CD4-positive, alpha-beta T cell treated with Interleukin-1 beta for 1 hour (primary cell): ENCODE results near the gene DCAF8L1.
"Not testable (repeated sequence)": the region's sequence is repeated elsewhere in the genome, so short reads cannot be mapped to it uniquely, and the experiment has no call there.

Experiments used
- DNase-seq, 2 donors: peaks; one replicate each; pipeline ENCODE4 v3.0.0-alpha.2; 2020 to 2022

DCAF8L1 gene

DNA sequence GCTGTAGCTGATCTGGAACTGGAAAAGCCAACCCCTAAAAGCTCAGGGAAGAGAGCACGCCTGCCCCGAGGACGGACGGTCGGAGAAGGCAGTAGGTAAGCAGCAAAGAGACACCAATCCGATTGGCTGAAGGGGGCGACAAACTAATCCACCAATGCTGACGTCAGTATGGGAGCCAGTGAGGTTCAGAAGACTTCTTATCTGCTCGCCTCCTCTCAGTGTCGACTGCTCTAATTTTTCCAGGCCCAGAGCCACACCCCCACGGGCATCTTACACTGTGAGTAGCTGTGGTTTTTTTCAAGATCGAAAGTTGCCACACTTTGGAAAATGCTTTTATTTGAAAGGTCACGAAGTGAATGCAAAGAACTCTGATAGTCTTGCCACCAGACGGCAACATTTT lies at the start of gene DCAF8L1:
TSS of gene DCAF8L1 (minus strand) at position 101 of the 400 bp plus-strand sequence. CDS start 115 bp downstream, outside the sequence.
- DNase-seq = no peak

DNA sequence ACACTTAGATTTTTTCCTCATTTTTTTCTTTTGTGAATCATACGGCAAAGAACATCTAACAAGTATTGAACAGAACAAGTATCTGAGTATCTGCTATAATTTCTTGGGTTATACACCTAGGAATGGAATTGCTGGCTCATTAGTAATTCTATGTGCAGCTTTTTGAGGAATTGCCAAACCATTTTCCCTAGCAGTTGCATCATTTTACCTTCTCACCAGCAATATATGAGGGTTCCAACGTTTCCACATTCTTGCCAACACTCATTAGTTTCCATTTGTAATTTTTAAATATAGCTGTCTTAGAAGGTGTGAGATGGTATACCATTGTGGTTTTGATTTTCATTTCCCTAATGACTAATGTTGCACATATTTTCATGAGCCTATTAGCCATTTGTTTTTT lies 41.1 kb upstream of the DCAF8L1 start:
- no peak for DNase-seq

DNA sequence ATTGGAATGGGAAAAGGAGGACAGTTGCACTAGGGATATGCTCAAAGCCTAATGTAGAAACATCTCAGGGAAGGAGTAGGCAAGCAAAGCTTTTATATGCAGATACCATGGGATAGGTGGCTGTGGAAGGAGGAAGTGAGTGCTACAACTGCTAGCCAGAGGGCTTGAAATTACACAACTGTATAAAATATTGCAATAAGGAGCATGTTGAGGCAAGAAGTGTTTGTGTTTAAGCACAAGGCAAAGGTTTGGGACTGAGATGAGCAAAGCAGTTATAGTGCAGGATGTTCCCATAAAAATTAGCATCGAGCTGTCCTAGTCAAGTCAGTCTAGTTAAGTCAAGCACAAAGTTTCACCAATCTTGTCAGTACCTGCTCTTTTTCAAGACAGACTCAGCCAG lies 35.6 kb upstream of the DCAF8L1 start:
- DNase-seq = no peak

DNA sequence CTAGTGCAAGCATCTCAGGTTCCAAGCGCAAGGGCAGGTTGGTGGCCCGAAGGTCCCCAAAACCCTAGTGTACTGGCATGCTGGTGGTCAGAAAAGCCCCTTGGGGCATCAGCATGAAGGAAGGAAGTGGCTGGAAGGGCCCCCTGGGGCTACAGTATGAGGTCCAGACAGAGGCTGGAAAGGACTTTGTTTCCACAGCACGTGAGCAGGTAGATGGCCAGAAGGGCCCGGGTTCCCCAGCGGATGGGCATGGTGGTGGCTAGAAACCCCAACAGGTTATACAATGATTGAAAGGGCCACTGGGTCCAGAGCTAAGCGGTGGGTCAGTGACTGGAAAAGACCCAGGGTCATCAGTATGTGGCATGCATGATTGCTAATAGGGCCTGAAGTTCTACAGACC lies 34.7 kb upstream of the DCAF8L1 start:
- no peak for DNase-seq

DNA sequence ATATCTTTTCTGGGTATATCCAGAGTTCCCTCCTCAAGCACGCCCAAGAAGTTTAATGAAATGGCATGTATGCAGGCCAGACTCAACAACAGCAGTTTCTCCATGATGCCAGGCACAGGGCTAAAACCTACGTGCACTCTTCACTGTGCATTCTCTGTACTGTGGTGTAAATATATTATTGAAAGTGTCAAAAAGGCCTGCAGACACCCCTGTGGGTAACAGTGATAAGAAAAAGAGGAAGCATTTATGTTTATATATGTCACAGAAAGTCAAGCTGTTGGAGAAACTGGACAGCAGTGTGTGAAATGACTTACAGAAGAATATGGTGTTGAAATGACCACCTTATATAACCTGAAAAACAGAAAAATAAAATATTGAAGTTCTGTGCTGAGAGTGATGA lies 29.6 kb upstream of the DCAF8L1 start:
- DNase-seq = no peak

DNA sequence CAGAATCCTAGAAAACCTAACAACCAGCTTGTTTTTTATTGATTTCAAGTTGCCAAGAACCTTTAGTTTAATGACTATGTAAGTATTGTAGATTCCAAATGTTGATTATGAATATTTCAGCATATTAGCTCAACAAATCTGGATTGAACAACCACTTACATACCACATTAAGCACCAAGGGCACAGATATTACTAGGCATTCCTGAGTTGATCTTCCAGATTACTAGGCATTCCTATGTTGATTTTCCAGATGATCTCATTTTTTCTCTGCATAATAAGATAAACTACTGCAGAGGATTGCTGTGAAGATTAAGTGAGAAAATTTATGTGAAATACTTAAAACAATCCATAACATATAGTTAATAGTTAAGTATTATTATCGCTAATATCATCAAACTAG lies 17.4 kb upstream of the DCAF8L1 start:
- DNase-seq = no peak

DNA sequence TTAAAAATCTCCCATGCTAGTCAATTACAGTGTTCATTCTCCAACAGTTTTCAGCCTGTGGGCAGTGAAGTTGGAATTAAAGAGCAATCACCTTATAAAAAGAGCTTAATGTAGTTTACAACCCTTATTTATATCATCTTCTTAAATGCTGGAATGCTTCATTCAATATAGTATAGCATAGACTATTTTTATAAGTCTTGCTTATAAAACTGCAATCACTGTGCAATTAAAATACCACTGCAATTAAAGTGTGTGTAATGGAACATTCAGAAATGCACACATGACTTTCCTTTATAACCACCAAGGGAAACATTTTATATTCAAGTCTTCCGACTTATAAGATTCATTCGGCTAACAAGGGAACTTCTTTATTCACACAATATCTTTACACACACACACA lies 16.4 kb upstream of the DCAF8L1 start:
- DNase-seq = no peak

DNA sequence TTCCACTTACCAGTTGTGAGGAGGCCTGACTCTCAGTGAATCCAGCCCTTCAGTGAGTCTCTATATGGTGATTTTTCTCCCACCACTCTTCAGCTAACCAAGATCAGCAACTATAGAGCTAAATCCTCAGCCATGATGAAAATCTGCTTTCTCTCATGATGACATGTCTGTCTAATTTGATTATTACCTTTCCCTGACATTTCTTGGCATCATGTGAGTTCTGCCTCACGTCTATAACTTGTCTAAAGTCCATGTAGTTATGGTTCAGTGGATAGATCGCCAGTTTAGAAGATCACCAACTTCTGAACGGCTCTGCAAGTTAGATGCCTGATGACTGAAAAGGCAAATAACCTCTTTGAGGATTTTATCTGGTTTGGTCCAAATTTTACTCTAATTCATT lies 14.9 kb upstream of the DCAF8L1 start:
- DNase-seq = no peak

DNA sequence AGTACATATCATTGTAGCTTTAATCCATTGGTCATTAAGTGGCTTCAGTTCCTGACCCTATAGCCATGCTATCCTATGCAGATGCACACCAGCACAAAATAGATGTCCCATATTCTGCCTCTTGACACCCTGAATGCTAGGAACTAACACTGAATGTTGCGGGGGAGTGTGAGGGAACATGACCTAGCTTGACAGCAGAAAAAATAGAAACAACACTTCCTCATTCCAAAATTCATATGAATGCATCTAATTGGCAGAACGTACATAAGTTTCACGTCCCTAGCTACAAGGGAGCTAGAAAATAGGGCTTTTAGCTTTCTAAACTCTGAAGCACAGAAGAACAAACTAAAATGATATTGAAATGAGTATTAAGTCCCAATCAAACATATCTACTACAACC lies 14.4 kb upstream of the DCAF8L1 start:
- no peak for DNase-seq

DNA sequence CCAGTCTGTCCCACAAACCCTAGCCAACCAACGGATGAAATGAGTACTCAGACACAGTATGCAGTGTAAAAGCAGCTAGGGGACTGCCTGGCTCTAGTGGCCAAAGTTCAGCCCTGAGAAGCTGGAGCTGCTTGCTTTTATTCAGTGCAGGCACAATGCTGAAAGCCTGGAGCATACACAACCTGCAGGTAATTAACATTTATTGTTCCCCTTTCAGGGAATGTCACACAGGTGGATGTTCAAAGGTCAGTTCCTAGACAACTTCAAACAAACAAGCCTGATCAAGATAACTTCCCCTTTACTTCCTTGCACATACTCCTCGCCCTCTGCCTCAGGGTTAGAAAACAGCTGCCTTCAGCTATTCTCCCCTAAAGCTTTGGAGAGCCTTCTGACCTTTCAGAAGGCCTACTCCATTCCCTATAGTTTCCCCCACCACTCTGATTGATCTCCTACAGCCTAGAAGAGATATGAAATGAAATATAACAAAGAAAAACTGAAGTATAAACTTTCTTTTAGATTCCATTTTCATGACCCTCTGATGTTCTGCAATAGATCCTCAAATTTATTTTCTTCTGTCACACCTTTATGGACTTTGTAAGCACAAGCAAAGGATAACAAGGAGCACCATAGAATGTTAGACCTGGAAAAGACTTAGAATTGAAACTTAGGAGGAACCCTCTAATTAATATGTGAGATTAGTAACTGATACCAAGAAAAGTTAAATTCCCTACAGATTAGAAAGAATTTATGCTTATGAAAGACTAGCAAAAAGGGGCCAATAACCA lies 6.8 kb upstream of the DCAF8L1 start:
- no peak for DNase-seq

DNA sequence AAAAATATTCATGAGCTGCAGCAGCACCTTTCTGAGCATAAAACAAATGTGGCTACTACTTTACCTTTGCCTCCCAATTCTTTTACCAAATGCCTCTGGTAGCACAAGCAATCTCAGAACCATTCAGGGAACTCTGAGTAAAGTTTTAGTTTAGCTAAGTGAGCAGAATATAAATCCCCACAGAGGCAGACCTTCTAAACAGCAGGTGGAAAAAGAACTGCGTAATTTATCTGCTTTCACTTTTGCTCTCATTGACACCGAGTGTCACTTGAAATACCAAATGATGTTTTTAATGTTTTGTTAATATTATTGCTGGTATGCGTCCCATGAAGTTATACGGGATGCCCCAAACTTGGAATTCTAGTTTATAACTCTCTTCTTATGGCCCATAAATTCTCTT lies 4.3 kb downstream of the DCAF8L1 start:
- not testable (repeated sequence) for DNase-seq

DNA sequence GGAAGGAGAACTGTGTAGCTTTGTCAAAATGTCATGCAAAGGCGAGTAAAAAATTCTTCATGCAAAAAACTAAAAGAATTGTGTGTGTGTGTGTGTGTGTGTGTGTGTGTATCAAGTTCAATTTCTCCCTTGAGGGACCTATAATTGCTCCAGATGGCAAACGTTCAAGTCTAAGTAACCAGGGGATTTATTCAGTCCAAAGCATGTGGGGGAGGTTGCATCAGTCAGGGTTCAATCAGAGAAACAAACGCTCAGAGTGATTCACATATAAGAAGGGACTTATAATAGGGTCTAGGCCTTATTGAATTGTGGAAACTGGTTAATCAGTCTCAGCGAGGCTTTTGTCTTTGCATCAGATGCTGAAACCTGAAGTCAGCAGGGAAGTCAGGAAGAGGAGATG lies 5.0 kb downstream of the DCAF8L1 start:
- no peak for DNase-seq

DNA sequence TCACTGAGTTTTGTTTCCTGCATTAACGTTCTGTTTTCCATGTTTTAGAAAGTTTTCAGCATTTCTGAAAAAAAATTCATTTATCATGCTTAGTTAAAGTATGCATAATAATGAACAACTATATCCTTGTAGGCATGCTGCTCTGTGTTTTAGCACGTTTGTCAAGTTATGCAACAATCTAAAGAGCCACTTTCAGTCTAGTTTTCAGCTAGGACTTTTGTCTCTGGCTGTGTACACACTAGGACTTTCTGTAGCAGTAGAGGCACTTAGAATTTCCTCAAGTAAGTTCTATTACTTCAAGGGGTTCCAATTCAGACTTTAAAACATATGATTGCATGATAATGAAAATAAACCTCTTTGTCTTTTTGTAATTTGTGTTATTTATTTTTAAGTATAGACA lies 12.4 kb downstream of the DCAF8L1 start:
- no peak for DNase-seq

DNA sequence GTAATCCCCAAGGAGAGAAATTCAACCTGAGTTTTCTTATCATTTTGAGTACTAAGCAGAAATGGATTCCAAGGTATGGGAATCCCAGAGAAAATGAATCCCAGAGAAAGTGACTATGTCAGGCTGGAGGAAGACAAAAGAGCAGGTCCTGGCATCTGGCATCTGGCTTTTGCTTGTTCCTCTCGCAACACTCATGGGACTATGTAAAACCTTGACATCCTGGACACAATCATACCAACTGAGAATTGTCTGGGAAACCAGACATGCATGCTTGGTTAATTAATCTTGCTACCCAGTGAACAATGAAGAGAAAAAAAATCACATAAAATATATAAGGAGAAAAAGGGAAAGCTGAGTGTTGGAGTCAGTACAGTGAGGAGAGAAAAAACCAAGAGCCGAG lies 12.9 kb downstream of the DCAF8L1 start:
- no peak for DNase-seq

DNA sequence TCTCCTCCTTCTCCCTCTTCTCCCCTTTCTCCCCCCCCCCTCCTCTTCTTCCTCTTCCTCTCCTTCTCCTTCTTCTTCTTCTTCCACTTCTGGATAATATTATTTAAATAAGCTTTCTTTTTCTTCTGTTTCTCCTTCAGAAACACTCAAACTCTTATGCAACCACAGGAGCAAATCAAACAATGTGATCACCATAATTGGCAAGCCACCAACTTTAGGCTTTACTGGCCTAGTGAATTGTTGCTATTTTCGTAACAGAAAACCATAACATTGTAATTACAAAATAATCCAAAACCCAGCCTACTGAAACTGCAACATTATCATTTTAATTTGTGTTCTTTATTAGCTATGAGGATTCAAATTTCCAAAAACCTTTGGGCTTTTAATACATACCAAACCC lies 14.3 kb downstream of the DCAF8L1 start:
- no peak for DNase-seq

DNA sequence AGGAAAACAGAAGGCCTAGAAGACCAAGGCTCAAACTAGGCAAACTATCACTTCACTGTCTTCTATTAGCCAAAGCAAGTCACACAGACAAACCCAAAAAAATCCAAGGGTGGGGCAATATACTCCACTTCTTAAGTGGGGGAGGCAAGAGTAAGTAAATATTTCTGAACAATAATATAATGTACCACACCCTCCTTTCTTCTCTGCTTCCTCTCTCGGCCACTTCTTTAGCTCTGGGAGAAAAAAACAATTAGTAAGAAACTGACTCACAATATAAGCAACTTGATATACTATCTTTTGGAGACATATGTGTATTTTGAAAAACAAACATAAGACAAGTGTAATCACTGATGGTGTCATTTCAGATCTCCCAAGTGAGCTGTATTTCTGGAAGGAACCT lies 14.8 kb downstream of the DCAF8L1 start:
- DNase-seq = no peak

DNA sequence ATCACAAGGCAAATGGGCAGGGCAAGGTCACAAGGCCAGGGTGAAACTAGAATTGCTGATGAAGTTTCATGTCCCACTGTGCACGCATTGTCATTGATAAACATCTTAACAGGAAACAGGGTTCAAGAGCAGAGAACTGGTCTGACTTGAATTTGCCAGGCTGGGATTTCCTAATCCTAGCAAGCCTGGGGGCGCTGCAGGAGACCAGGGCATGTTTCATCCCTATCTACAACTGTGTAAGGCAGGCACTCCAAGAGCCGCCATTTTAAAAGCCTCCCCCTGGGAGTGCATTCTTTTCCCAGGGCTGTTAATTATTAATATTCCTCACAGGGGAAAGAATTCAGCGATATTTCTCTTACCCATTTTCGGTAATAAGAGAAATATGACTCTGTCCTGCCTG lies 15.9 kb downstream of the DCAF8L1 start:
- not testable (repeated sequence) for DNase-seq

DNA sequence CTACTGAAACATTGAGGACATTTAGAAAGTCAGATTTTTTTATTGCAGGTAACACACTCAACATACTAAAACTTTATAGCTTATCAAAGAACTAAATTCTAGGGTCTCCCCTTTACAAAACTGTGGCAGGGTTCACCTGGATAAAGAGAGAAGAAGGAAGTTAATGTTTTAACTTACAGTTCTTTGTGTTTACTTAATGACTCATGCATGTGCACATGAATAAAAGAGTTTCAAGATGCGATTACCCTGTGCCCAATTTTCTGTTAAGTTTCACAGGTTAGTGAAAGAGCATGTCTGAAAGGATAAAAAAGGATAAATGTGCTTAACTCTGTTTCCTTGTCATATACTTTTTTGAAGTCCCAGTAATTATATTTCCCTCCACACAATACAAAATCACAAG lies 16.8 kb downstream of the DCAF8L1 start:
- no peak for DNase-seq

DNA sequence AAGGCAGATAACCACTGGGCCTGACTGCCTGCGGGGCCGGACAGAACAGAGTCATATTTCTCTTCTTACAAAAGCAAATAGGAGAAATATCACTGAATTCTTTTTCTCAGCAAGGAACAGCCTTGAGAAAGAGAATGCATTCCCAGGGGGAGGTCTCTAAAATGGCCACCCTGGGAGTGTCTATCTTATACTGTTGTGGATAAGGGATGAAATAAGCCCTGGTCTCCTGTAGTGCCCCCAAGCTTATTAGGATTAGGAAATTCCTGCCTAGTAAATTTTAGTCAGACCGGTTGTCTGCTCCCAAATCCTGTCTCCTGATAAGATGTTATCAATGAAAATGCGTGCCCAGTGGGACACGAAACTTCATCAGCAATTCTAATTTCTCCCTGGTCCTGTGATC lies 20.8 kb downstream of the DCAF8L1 start:
- DNase-seq = not testable (repeated sequence)

DNA sequence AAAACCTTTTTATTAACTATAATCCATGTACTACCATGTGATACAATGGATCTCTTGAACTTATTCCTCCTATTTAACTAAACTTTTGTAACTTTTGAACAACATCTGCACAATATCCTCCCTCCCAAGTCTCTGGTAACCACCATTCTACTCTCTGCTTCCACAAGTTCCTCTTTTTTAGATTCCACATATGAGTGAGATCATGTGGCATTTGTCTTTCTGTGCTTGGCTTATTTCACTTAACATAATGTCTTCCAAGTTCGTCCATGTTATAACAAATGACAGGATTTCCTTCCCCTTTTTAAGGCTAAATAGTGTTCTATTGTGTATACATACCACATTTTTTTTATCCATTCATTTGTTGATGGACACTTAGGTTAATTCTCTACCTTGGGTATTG lies 28.1 kb downstream of the DCAF8L1 start:
- DNase-seq = no peak

DNA sequence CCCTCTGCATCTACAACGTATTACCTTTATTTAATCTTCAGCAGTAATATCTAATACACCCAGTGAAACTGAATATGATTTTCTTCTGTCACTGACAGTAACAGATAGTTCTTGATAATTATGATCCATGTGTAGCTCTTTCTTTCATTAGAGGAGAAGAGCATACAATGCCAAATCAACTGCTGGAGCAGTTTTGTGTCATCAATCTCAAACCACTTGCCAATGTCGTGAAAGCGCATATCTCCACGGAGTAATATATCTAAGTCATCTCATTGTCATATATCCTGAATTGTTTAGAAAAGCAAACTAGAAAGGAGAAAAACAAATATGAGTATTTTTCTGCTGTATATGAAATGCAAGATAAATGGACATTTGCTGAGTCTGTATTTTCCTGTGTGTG lies 47.9 kb downstream of the DCAF8L1 start:
- no peak for DNase-seq
